WERI-Rb-1 (cell line): Measurements from ENCODE around the gene C10orf120.

ENCODE experiments used
- DNase-seq: peaks from one replicate; pipeline ENCODE4 v3.0.0-alpha.2; 2020
- H3K27ac ChIP-seq: fragments of 250-450 bp; sonication (Bioruptor Pico); 2 replicates; pipeline ENCODE4 v1.5.1; 2020; ENCODE audit warnings: mild to moderate bottlenecking, moderate library complexity
- H3K27me3 ChIP-seq: fragments of 250-450 bp; sonication (Bioruptor Pico); 2 replicates; pipeline ENCODE4 v1.5.1; 2021; ENCODE audit warnings: mild to moderate bottlenecking, low read depth, moderate library complexity; ENCODE audit not compliant: insufficient read depth, severe bottlenecking
- H3K36me3 ChIP-seq: fragments of 250-450 bp; sonication (Bioruptor Pico); 2 replicates; pipeline ENCODE4 v1.5.1; 2020; ENCODE audit warnings: mild to moderate bottlenecking, moderate library complexity
- H3K4me3 ChIP-seq: 2 replicates; pipeline ENCODE4 v1.5.1; 2011; ENCODE audit warnings: low read depth, mild to moderate bottlenecking, control low read depth, low read length
- H3K9me3 ChIP-seq: fragments of 250-450 bp; sonication (Bioruptor Pico); 2 replicates; pipeline ENCODE4 v1.5.1; 2021; ENCODE audit warnings: mild to moderate bottlenecking, moderate library complexity; ENCODE audit not compliant: severe bottlenecking
- TF ChIP-seq, protein P1 (sequence below): IDR thresholded peaks from 2 replicates; pipeline ENCODE4 v1.5.1; 2011; ENCODE audit warnings: low read depth, mild to moderate bottlenecking, control low read depth, inconsistent platforms, low read length

Gene C10orf120

DNA sequence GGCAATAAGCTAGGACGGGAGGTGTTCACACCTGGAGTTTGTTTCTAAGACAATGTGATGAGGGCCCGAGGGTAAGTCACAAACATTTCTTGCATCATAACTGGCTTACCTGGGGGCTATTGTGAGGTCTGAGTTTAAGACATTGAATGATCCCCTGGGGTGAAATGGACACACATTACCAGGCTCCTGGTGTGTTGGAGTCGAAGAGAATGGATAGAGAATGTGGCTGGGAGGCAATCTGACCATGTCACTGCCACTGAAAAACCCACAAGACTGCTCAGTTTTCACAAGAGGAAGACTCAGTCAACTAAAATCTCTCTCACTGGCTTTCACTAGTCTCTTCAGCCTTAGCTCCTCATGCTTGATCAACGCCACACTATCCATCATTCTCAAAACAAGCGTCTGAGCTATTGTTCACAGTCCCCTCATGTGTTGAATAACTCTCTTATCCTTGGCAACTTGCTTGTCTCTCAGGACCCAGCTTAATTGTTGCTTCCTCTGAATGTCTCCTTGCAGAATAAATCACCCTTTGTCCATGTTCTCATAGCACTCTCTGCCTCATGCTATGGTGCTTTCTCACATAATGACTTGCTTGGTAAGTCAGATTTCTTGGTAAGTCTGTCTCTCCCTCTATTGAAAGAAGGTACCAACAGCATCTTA lies at the start of gene C10orf120:
C10orf120 (minus strand) TSS at position 51 of the 660 bp plus-strand sequence. CDS start 56 bp downstream, outside the sequence.
- Histone ChIP-seq H3K4me3 (no peak within 1 kb of the TSS), H3K27ac (no peak within 1 kb of the TSS), H3K27me3 (no peaks in the 10 kb centered on the region), H3K36me3 (no peaks in the 10 kb centered on the region), H3K9me3 (no peaks in the 10 kb centered on the region)
- DNase-seq = no peak
- TF ChIP-seq, protein P1, sequence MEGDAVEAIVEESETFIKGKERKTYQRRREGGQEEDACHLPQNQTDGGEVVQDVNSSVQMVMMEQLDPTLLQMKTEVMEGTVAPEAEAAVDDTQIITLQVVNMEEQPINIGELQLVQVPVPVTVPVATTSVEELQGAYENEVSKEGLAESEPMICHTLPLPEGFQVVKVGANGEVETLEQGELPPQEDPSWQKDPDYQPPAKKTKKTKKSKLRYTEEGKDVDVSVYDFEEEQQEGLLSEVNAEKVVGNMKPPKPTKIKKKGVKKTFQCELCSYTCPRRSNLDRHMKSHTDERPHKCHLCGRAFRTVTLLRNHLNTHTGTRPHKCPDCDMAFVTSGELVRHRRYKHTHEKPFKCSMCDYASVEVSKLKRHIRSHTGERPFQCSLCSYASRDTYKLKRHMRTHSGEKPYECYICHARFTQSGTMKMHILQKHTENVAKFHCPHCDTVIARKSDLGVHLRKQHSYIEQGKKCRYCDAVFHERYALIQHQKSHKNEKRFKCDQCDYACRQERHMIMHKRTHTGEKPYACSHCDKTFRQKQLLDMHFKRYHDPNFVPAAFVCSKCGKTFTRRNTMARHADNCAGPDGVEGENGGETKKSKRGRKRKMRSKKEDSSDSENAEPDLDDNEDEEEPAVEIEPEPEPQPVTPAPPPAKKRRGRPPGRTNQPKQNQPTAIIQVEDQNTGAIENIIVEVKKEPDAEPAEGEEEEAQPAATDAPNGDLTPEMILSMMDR = no peak

DNA sequence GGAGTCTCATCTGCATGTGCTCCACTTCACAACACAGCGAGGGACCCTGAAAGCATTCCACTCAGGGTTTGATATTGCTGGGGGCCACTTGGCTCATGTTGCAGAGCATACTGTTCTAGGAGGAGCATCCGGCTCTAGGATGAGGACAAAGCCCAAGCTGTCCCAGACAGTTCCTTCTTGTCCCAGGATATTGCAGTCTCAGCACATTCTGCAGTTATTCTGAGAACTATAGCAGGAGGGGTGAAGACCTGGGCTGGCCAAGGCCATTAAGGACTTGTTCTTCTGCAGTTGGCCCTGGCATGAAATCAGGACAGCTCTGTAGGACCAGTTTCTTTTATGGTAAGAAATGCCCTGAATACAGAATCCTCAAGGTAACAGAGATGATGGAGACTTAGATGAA lies 48.9 kb upstream of the C10orf120 start:
- Histone ChIP-seq H3K27me3 (no peaks in the 10 kb centered on the region), H3K4me3 (no peak overlapping the region), H3K9me3 (no peaks in the 10 kb centered on the region), H3K27ac (no peak overlapping the region), H3K36me3 (no peaks in the 10 kb centered on the region)
- TF ChIP-seq, protein P1 = no peak
- DNase-seq = no peak

DNA sequence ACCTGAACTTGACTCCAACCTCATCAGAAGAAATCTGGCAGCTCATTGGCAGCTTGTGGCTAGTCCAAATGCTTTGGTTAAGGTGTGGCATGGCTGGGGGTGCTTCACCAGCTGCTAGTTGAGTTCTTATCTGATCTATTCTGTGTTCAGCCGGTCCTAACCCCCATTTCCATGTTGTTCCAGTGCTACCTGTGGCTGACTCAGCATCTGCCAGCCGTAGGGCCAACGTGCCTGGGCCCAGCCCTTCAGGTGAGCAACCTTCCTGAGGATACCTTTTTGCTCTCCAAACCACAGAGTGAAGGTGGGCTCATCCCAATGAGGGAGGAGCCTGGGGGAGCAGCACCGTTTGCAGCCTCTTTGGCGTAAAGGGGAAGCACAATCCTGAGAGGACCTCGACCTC lies 46.8 kb upstream of the C10orf120 start:
- peak; percentile 19 for DNase-seq
- H3K36me3 ChIP-seq = no peaks in the 10 kb centered on the region
- no peaks in the 10 kb centered on the region for H3K9me3 ChIP-seq
- TF ChIP-seq, protein P1 = no peak
- no peak overlapping the region for H3K27ac ChIP-seq
- no peak overlapping the region for H3K4me3 ChIP-seq
- no peaks in the 10 kb centered on the region for H3K27me3 ChIP-seq

DNA sequence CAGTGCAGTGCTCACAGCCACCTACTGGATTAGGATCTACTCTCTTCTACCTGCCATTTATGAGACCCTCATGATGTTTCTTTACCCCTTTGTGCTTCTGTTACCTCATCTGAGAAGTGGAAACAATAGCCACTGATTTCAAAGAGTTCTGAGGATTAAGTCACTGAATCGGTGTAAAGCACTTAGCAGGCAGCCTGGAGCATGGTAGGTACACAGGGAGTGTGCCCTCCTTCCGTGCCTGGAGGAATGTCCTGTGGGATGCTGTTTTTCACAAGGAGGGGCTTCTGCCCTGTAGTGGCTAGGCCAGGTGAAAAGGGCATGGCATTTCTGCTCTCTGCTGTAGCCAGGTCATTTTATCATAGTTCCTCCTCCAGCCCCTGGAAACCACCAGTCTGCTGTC lies 44.6 kb upstream of the C10orf120 start:
- no peaks in the 10 kb centered on the region for H3K27me3 ChIP-seq
- H3K36me3 ChIP-seq = no peaks in the 10 kb centered on the region
- H3K4me3 ChIP-seq = no peak overlapping the region
- H3K9me3 ChIP-seq = peaks cover 6% of the 10 kb centered on the region
- no peak for DNase-seq
- H3K27ac ChIP-seq = no peak overlapping the region
- TF ChIP-seq, protein P1 = no peak

DNA sequence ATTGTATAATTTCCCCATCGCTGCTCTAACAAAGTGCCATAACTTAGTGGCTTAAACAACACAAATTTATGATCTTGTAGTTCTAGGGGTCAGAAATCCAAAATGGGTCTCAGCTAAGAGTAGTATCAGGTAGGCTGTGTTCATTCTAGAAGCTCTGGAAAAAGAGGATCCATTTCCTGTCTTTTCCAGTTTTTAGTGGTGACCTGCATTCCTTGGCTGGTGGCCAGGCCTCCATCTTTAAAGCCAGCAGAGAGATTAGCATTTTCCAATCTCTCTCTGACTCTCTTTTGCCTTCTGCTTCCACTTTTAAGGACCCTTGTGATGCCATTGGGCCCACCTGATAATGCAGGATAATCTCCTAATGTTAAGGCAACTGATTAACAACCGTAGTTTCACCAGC lies 41.0 kb upstream of the C10orf120 start:
- H3K36me3 ChIP-seq = no peaks in the 10 kb centered on the region
- no peaks in the 10 kb centered on the region for H3K27me3 ChIP-seq
- TF ChIP-seq, protein P1 = no peak
- no peak overlapping the region for H3K27ac ChIP-seq
- peaks cover 6% of the 10 kb centered on the region for H3K9me3 ChIP-seq
- no peak overlapping the region for H3K4me3 ChIP-seq
- DNase-seq = peak; percentile 26

DNA sequence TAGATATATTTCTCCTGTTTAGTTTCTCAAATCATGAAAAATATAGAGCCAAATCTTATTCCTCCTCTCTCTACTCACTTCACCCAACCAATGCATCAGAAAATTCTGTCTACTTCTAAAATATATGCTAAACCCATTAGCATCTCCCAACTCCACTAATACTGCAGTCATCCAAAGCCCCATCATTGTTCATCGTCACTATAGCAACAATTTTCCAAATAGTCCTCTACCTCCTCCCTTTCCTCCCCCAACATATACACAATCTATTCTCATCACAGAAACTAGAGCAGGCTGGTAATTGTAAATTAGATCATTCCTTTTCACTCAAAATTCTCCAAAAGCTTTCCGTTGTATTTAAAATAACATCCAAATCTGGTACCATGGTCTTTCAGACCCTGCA lies 38.4 kb upstream of the C10orf120 start:
- DNase-seq = no peak
- TF ChIP-seq, protein P1 = no peak
- Histone ChIP-seq H3K27me3 (no peaks in the 10 kb centered on the region), H3K27ac (no peak overlapping the region), H3K36me3 (no peaks in the 10 kb centered on the region), H3K9me3 (peaks cover 6% of the 10 kb centered on the region), H3K4me3 (no peak overlapping the region)
